Common myeloid progenitor, CD34-positive (primary cell): ENCODE results near the gene ENO4. TPM values are rescaled to one million over a fixed set of nuclear protein-coding genes. Genes with fewer than 3 reads are reported as not detected.

ENCODE experiments used
- CTCF ChIA-PET: fragments of 350-600 bp; sonication (Branson Sonifier 250); formaldehyde crosslinking; loops from one replicate; lab custom pipeline; 2021; ENCODE audit warnings: antibody characterized with exemption; lab: Charles Lee
- POLR2A ChIA-PET: fragments of 350-600 bp; sonication (Branson Sonifier 250); formaldehyde crosslinking; loops from one replicate; lab custom pipeline; 2021; ENCODE audit warnings: antibody characterized with exemption; lab: Charles Lee
- DNase-seq, 3 donors: peaks; one replicate each; pipeline versions ENCODE4 v3.0.0 to v3.0.0-alpha.2; 2013
- H3K27ac ChIP-seq, 2 experiments: 1 replicate in 1 of 2; 2 replicates in 1 of 2; pipeline ENCODE4 v1.7.0; 2013; ENCODE audit warnings: inconsistent platforms in 2 of 2, low read length in 2 of 2, mild to moderate bottlenecking in 2 of 2, low read depth in 1 of 2, moderate library complexity in 1 of 2; ENCODE audit not compliant: severe bottlenecking in 2 of 2, insufficient read depth in 1 of 2, poor library complexity in 1 of 2
- H3K27me3 ChIP-seq, 5 experiments: replicated peaks in 2 of 5; 1 replicate in 3 of 5; 2 replicates in 2 of 5; pipeline versions ENCODE4 v1.6.1 to v1.7.0; 2013; ENCODE audit warnings: low read length in 4 of 5, mild to moderate bottlenecking in 2 of 5, moderate library complexity in 2 of 5, inconsistent platforms in 1 of 5; ENCODE audit not compliant: insufficient read depth in 5 of 5, control insufficient read depth in 4 of 5
- H3K36me3 ChIP-seq, 4 experiments: 1 replicate in 2 of 4; 2 replicates in 2 of 4; pipeline versions ENCODE4 v1.6.1 to v1.7.0; 2013; ENCODE audit warnings: low read length in 3 of 4, control low read depth in 1 of 4, mild to moderate bottlenecking in 1 of 4; ENCODE audit not compliant: control insufficient read depth in 4 of 4, insufficient read depth in 4 of 4
- H3K4me1 ChIP-seq, 4 experiments: 1 replicate in 3 of 4; 2 replicates in 1 of 4; pipeline versions ENCODE4 v1.6.1 to v1.7.1; 2013; ENCODE audit warnings: low read length in 3 of 4, mild to moderate bottlenecking in 3 of 4, control low read depth in 1 of 4, inconsistent platforms in 1 of 4, moderate library complexity in 1 of 4; ENCODE audit not compliant: control insufficient read depth in 4 of 4, insufficient read depth in 4 of 4; ENCODE audit errors: control extremely low read depth in 1 of 4
- H3K4me3 ChIP-seq, 7 experiments: 1 replicate in 4 of 7; 2 replicates in 3 of 7; pipeline versions ENCODE4 v1.5.1 to v1.7.0; 2013; ENCODE audit warnings: mild to moderate bottlenecking in 7 of 7, low read length in 6 of 7, moderate library complexity in 6 of 7, inconsistent platforms in 2 of 7, low read depth in 2 of 7, control low read depth in 1 of 7; ENCODE audit not compliant: insufficient read depth in 4 of 7, control insufficient read depth in 1 of 7; ENCODE audit errors: extremely low read depth in 1 of 7
- H3K9me3 ChIP-seq, 5 experiments: 1 replicate in 4 of 5; 2 replicates in 1 of 5; pipeline versions ENCODE4 v1.6.1 to v1.7.1; 2013; ENCODE audit warnings: low read length in 4 of 5, mild to moderate bottlenecking in 2 of 5, inconsistent platforms in 1 of 5, low read depth in 1 of 5, moderate library complexity in 1 of 5; ENCODE audit not compliant: control insufficient read depth in 4 of 5, insufficient read depth in 2 of 5; ENCODE audit errors: control extremely low read depth in 1 of 5
- WGBS: methylation state at CpG from one replicate; pipeline ENCODE4 v1.1.5; 2013; ENCODE audit not compliant: insufficient coverage; 5-methylcytosine and 5-hydroxymethylcytosine counted together
- polyA plus RNA-seq: library from polyadenylated mRNA; unstranded; fragments of 120-200 nt; gene quantifications from one replicate; pipeline ENCODE4 v1.2.1, GENCODE V29; 2013

The ENO4 gene, protein sequence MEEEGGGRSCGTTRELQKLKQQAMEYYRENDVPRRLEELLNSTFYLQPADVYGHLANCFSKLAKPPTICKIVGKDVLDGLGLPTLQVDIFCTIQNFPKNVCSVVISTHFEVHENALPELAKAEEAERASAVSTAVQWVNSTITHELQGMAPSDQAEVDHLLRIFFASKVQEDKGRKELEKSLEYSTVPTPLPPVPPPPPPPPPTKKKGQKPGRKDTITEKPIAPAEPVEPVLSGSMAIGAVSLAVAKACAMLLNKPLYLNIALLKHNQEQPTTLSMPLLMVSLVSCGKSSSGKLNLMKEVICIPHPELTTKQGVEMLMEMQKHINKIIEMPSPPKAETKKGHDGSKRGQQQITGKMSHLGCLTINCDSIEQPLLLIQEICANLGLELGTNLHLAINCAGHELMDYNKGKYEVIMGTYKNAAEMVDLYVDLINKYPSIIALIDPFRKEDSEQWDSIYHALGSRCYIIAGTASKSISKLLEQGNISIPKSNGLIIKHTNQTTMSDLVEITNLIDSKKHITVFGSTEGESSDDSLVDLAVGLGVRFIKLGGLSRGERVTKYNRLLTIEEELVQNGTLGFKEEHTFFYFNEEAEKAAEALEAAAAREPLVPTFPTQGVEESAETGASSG
- polyA plus RNA-seq = 0.69 TPM

DNA sequence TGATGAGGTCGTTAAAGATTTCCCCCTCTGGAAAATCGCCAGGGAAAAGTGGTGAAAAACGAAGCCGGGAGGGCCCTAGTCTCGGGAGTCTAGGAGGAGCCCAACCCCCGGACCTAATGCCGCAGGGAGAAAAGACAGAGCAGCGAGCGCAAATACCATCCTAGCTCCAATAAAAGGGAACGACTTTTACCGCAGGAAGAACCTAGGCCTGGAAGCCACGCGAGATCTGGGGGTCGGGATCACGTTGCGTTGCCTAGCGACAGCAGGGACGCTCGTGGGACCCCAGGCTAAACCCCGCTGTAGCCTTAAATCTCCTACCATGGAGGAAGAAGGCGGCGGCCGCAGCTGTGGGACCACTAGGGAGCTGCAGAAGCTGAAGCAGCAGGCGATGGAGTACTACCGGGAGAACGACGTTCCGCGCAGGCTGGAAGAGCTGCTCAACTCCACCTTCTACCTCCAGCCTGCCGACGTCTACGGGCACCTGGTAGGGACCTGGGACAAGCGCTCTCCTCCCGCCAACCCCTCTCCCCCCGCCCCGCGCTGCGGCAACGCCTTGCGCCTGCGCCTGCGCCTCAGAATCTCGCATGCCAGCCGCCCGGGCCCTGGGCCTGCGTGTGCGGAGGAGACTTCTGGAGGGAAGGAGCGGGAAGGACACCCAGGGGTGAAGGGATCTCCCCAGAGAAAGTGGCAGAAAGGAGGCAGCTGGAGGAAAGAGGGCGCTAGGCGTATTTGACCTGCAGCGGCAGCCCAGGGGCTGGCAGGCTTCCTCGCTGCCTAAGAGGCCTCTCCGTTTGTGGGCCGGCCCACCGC lies at the start of gene ENO4:
Gene ENO4 (plus strand): TSS at position 252 of the 810 bp plus-strand sequence. CDS start 68 bp downstream, at position 320.
- peaks cover 0 to 10% (median 2%) of the 10 kb centered on the region in 5 experiments for H3K27me3 ChIP-seq
- peaks cover 4 to 26% (median 15%) of the 10 kb centered on the region in 4 experiments for H3K4me1 ChIP-seq
- ChIA-PET POLR2A (no interaction called here), CTCF (interaction anchor here (0.9 to 1.7 kb wide), 4 partner anchors 11 to 319 kb away, joined by 3 to 4 read pairs (median 4); no protein-coding TSS in a partner anchor)
- 2% methylated on average over 40 of the region's 55 CpGs for WGBS
- H3K27ac ChIP-seq = peak within 1 kb of the TSS in 1 of 2 experiments; percentile 40
- no peaks in the 10 kb centered on the region for H3K36me3 ChIP-seq
- H3K9me3 ChIP-seq = no peaks in the 10 kb centered on the region
- peak; percentile 87 to 91 (median 89) for DNase-seq
- peak within 1 kb of the TSS; percentile 60 to 85 (median 74) for H3K4me3 ChIP-seq

DNA sequence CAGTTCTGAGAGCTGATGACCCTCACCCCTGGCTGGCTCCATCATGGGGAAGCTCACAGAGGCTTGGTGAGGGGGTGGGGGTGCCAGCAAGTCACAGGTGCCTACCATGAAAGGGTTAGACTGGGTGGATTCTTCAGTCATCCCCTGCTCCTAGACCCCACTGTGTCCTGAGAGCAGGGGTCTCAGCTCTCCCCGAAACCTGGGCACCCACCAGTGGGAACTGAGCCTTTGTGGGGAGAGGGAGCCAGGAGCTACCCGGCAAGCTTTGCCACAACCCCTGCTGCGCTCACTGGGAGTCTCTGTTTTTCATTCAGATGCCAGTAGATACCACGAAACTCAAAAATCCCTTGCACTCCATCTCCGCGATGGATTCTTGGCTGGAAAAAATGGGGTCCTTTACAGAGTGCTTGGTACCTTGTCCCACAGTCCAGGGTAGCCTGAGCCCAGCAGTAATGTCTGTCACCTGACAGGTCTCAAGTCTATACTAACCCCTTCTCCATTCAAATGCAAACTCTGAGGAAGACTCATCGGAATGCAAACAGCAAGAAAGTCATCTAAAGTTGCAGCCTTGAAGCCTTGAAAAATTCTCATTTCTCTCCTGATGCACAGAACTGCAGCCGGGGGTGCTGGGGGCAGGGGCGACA lies 48.9 kb upstream of the ENO4 start:
- ChIA-PET POLR2A (no interaction called here), CTCF (interaction anchor here (1.1 to 9.2 kb wide), 5 partner anchors 12 to 375 kb away, joined by 3 to 107 read pairs (median 27); no protein-coding TSS in a partner anchor)
- no peak for DNase-seq
- Histone ChIP-seq H3K4me1 (no peaks in the 10 kb centered on the region), H3K27me3 (peaks cover 2 to 15% (median 6%) of the 10 kb centered on the region in 5 experiments), H3K9me3 (no peaks in the 10 kb centered on the region), H3K4me3 (no peak overlapping the region), H3K36me3 (no peaks in the 10 kb centered on the region), H3K27ac (no peak overlapping the region)
- 89% methylated on average over 9 of the region's 9 CpGs for WGBS

DNA sequence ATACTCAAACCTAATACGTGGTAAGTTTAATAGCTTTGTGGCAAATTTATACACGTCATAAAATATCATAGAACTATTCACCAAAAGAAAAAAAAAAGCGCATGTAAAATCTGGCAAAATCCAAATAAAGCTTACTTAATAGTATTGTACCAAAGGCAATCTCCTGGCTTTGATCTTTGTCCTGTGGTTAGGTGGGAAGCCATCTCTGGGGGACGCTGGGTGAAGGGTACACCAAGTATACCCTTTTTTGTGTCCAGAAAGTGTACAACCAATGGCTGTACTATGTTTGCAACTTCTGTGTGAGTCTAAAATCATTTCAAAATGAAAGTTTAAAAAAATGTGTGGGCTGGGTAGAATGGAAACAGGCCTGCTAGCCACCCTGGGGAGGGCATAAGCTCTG lies 47.6 kb upstream of the ENO4 start:
- 100% methylated on average over 1 of the region's 4 CpGs for WGBS
- Histone ChIP-seq H3K27me3 (peaks cover 2 to 16% (median 6%) of the 10 kb centered on the region in 5 experiments), H3K4me1 (no peaks in the 10 kb centered on the region), H3K4me3 (no peak overlapping the region), H3K9me3 (no peaks in the 10 kb centered on the region), H3K36me3 (no peaks in the 10 kb centered on the region), H3K27ac (no peak overlapping the region)
- POLR2A ChIA-PET = no interaction called here
- CTCF ChIA-PET = interaction anchor here (0.5 to 9.2 kb wide), 7 partner anchors 10 to 1478 kb away, joined by 3 to 107 read pairs (median 5); no protein-coding TSS in a partner anchor
- no peak for DNase-seq

DNA sequence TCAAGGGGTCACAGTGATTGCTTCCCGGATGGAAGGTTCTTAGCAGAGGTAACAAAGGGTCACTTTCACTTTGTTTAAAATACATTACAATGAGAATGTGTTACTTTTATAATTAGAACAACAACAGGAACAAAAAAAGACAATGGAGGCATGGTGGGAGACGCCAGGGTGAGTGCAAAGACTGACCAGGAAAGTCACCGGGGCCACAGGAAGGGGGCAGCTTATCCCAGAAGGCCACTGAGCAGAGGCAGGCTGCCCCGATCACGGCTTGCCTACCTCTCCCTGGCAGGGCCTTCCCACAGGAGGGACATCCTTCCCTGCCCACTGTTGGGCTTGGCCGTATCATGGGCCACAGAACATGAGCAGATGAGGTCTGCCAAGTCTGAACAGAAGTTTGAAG lies 46.8 kb upstream of the ENO4 start:
- Histone ChIP-seq H3K27me3 (peaks cover 2 to 19% (median 6%) of the 10 kb centered on the region in 5 experiments), H3K36me3 (no peaks in the 10 kb centered on the region), H3K4me3 (no peak overlapping the region), H3K27ac (no peak overlapping the region), H3K9me3 (no peaks in the 10 kb centered on the region), H3K4me1 (no peaks in the 10 kb centered on the region)
- POLR2A ChIA-PET = no interaction called here
- WGBS = 98% methylated on average over 4 of the region's 6 CpGs
- CTCF ChIA-PET = interaction anchor here (1.4 to 9.2 kb wide), 5 partner anchors 11 to 373 kb away, joined by 5 to 107 read pairs (median 27); no protein-coding TSS in a partner anchor
- DNase-seq = no peak

DNA sequence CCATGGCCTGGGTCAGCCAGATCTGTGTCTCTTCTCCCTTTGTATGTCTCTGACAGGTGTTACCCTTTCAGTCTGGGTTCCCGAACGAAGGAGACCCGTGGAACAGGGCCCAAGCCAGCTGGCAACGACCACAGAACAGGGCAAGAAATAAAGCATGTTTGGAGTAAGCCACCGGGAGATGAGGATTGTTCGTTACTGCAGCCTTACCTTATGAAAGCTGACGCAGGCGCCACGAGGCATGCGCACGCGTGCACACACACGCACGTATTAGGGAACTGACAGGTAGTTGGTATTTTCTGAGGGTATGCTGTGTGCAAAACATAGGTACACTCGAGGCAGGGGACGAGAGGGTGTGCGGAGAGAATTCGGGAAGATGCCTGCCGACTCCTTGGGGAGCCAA lies 46.4 kb upstream of the ENO4 start:
- ChIA-PET POLR2A (no interaction called here), CTCF (interaction anchor here (4.5 to 4.6 kb wide), 2 partner anchors 14 to 373 kb away, joined by 27 read pairs; no protein-coding TSS in a partner anchor)
- 96% methylated on average over 19 of the region's 19 CpGs for WGBS

DNA sequence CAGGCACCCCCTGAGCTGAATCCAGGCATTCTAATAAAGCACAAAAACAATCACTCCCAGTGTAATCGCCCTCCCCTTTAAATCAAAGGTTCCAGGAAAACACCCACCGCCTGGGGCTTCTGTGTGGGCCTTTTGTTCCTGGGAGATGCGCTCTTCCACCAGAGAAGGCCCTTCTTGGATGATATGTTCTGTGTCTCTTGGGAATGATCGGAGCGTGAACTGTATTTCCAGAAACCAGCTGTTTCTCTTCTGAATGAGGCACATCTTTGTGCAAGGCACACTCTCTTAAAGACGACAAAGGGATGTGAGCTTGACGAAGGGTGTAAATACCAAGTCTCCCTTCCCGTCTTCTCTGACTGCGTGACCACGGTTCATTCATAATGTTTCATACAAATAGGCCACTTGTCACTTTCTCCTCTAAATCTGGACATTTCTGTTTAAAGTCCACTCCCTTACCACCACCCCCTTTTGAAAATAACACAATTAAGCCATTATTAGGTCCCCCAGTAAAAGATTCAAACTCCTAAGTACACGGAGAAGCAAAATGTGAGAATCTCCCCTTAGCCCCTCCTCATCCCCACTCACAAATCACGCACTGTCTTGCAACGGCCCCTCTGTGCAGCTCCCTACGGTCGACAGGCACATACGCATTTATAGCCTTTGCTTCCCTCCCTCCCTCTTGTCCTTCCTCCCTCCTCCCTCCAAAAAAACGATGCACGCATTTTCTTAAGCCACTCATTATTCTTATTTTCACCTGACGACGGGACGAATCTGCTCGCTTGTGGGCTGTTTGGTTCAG lies 45.6 kb upstream of the ENO4 start:
- H3K4me3 ChIP-seq = no peak overlapping the region
- no peak for DNase-seq
- peaks cover 2 to 19% (median 6%) of the 10 kb centered on the region in 5 experiments for H3K27me3 ChIP-seq
- no peaks in the 10 kb centered on the region for H3K9me3 ChIP-seq
- no peaks in the 10 kb centered on the region for H3K36me3 ChIP-seq
- POLR2A ChIA-PET = no interaction called here
- 94% methylated on average over 22 of the region's 22 CpGs for WGBS
- CTCF ChIA-PET = interaction anchor here (4.5 to 4.6 kb wide), 2 partner anchors 15 to 372 kb away, joined by 27 read pairs; no protein-coding TSS in a partner anchor
- H3K27ac ChIP-seq = no peak overlapping the region
- no peaks in the 10 kb centered on the region for H3K4me1 ChIP-seq

More for the DNA sequence above, 46.4 kb upstream of the ENO4 start:
- no peak for DNase-seq
- H3K4me1 ChIP-seq = no peaks in the 10 kb centered on the region
- H3K27me3 ChIP-seq = peaks cover 2 to 16% (median 6%) of the 10 kb centered on the region in 5 experiments
- no peaks in the 10 kb centered on the region for H3K36me3 ChIP-seq
- no peaks in the 10 kb centered on the region for H3K9me3 ChIP-seq
- H3K4me3 ChIP-seq = no peak overlapping the region
- no peak overlapping the region for H3K27ac ChIP-seq
